K562 (cell line): ENCODE data around the gene FOXR1. TPM values are rescaled to one million over a fixed set of nuclear protein-coding genes. Genes with fewer than 3 reads are reported as not detected.

Experiments used
- BRF1 ChIP-seq: IDR thresholded peaks from 3 replicates; pipeline ENCODE4 v1.6.1; 2011; ENCODE audit warnings: borderline replicate concordance, mild to moderate bottlenecking; ENCODE audit not compliant: insufficient read length; ENCODE audit errors: extremely low read depth
- DACH1 ChIP-seq: fragments of 450-650 bp; IDR thresholded peaks from 2 replicates; pipeline ENCODE4 v1.6.1; 2018; ENCODE audit not compliant: partially characterized antibody
- E2F3 ChIP-seq: fragments of 250-450 bp; sonication (Bioruptor Pico); IDR thresholded peaks from 2 replicates; pipeline ENCODE4 v1.4.0; 2020; ENCODE audit warnings: mild to moderate bottlenecking
- ETS2 ChIP-seq: IDR thresholded peaks from 2 replicates; pipeline ENCODE4 v1.6.1; 2016; ENCODE audit warnings: borderline replicate concordance, missing genetic modification characterization, mild to moderate bottlenecking, moderate library complexity, missing compliant biosample characterization; ENCODE audit not compliant: poor library complexity, severe bottlenecking
- FOXK1 ChIP-seq: sonication (generic); formaldehyde crosslinking; IDR thresholded peaks from 2 replicates; pipeline ENCODE4 v1.8.0; 2022; ENCODE audit warnings: missing genetic modification reagents, mild to moderate bottlenecking, borderline replicate concordance
- FOXK2 ChIP-seq, 2 experiments: fragments of 450-650 bp; IDR thresholded peaks in 1 of 2; conservative IDR thresholded peaks in 1 of 2; 2 replicates each; pipeline ENCODE4 v1.6.1; 2016; ENCODE audit warnings: low read depth in 2 of 2, mild to moderate bottlenecking in 1 of 2
- MYBL2 ChIP-seq, 2 experiments: fragments of 450-650 bp in 1 of 2; sonication (generic) in 1 of 2; formaldehyde crosslinking in 1 of 2; IDR thresholded peaks; 2 replicates each; pipeline versions ENCODE4 v1.6.1 to v1.8.1; 2017 to 2022; ENCODE audit warnings: borderline replicate concordance in 1 of 2, inconsistent platforms in 1 of 2, low read depth in 1 of 2, mild to moderate bottlenecking in 1 of 2, missing genetic modification reagents in 1 of 2, moderate library complexity in 1 of 2
- NCOR1 ChIP-seq: fragments of 450-650 bp; IDR thresholded peaks from 2 replicates; pipeline ENCODE4 v1.6.1; 2016; ENCODE audit warnings: mild to moderate bottlenecking, moderate library complexity
- PREB ChIP-seq: sonication (generic); formaldehyde crosslinking; IDR thresholded peaks from 2 replicates; pipeline ENCODE4 v1.8.1; 2023; ENCODE audit warnings: mild to moderate bottlenecking, missing genetic modification reagents
- SRSF1 ChIP-seq: fragments of 200-400 bp; formaldehyde crosslinking; IDR thresholded peaks from 2 replicates; pipeline ENCODE4 v1.6.1; 2017; ENCODE audit warnings: mild to moderate bottlenecking, low read depth, low read length, moderate library complexity
- ZBTB26 ChIP-seq: fragments of 450-650 bp; formaldehyde crosslinking; IDR thresholded peaks from 2 replicates; pipeline ENCODE4 v1.4.0; 2022; ENCODE audit warnings: missing genetic modification characterization
- ZKSCAN1 ChIP-seq: fragments of 150-350 bp; IDR thresholded peaks from 2 replicates; pipeline ENCODE4 v1.6.1; 2016; ENCODE audit warnings: low read depth, low read length
- ZNF121 ChIP-seq: sonication (generic); formaldehyde crosslinking; conservative IDR thresholded peaks from 2 replicates; pipeline ENCODE4 v1.8.0; 2022; ENCODE audit warnings: missing genetic modification reagents
- ZNF696 ChIP-seq: fragments of 250-450 bp; sonication (Bioruptor Pico); conservative IDR thresholded peaks from 2 replicates; pipeline ENCODE4 v1.4.0; 2020; ENCODE audit warnings: mild to moderate bottlenecking, moderate library complexity
- polyA plus RNA-seq, 8 experiments: library from polyadenylated mRNA; depleted of rRNA in 4 of 8; stranded (reverse) in 5 of 8; unstranded in 3 of 8; fragments of >200 nt; fragmentation: Nextera tagmentation in 2 of 8; fragmentation: Illumina TruSeq in 1 of 8; extraction: Ambion mirVana in 2 of 8; extraction: Trizol in 1 of 8; gene quantifications; 2 replicates each; pipeline versions ENCODE4 v1.2.1 to v1.2.3, GENCODE V29; 2011 to 2014; ENCODE audit warnings: inconsistent platforms in 1 of 8, missing spikeins in 1 of 8
- total RNA-seq, 7 experiments: library from RNA; depleted of rRNA in 6 of 7; stranded (reverse); fragments of >200 nt in 6 of 7; fragmentation: Illumina TruSeq in 2 of 7; extraction: Trizol in 2 of 7; gene quantifications; 2 replicates each; pipeline versions ENCODE4 v1.2.1 to v1.2.3, GENCODE V29; 2011 to 2021; ENCODE audit warnings: low replicate concordance in 1 of 7
- TF ChIP-seq, protein P1 (sequence below): fragments of 200-800 bp; sonication (Bioruptor generic); IDR thresholded peaks from 2 replicates; pipeline ENCODE4 v1.6.1; 2016; ENCODE audit warnings: missing genetic modification characterization, missing compliant biosample characterization
- TF ChIP-seq, protein P2 (sequence below): fragments of 450-650 bp; IDR thresholded peaks from 2 replicates; pipeline ENCODE4 v1.6.1; 2016; ENCODE audit warnings: mild to moderate bottlenecking

Gene FOXR1
- total and polyA plus RNA-seq, 9 of the 15 experiments (the other 6 are each of a cell fraction or from before 2014, with no cell fraction given) = not detected

DNA sequence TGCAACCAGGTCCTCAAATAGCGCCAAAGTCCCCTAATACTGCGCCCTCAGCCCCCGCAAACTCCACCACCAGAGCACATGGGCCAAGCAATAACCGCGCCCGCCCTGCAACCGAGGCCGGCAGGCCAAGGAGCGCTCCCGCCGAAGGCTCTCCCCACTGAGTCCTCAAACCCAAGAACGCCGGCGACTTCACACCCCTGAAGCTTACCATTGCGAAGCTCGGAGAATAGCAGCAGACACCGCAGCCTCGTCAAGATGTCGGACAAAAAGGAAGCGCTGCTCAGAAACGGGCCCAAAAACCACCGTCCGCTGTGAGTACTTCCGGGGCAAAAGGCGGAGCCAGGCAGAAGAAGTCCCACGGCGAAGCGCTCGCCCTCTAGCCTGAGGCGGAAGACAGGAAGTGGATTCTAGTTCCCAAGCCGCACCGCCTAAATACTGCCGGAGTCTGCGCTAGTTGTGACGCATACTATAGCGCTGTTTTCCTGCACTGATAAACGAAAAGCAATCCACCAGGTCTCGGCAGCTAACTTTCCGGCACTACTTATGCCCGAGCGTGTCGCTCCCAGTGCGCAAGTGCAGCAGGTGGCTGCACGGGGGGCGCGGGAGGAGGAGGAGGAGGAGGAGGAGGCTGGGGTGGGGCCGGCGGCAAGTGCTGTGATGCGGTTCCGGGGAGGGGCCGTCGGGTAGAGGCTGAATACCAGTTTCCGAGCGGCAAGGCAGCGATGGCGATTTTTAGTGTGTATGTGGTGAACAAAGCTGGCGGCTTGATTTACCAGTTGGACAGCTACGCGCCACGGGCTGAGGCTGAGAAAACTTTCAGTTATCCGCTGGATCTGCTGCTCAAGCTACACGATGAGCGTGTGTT is 46.7 kb downstream of the FOXR1 start, which contains the start of the genes RPS25 and TRAPPC4 (continued):
- TF ChIP-seq FOXK2 (conservative IDR thresholded peaks at IDR 0.05 in 1 of 2, IDR thresholded peaks at IDR 0.05 in 1 of 2; ENCODE audit: low read depth in 2 of 2) (peak; percentile 71 to 80; a peak in 3 of 4 replicates), ETS2 (tag) (no peak), DACH1 (no peak), ZBTB26 (no peak), ZKSCAN1 (no peak), E2F3 (CRISPR knock-in tag) (no peak), MYBL2 (IDR thresholded peaks at IDR 0.05; ENCODE audit: low read depth) (no peak), MYBL2 (CRISPR knock-in tag; IDR thresholded peaks at IDR 0.05; ENCODE audit: borderline replicate concordance) (no peak), PREB (no peak), SRSF1 (no peak), NCOR1 (peak; percentile 42; the same call in 1 of the 2 replicates), ZNF696 (CRISPR knock-in tag) (no peak), BRF1 (no peak), ZNF121 (CRISPR knock-in tag) (no peak), FOXK1 (CRISPR knock-in tag) (no peak)
- TF ChIP-seq, protein P1, sequence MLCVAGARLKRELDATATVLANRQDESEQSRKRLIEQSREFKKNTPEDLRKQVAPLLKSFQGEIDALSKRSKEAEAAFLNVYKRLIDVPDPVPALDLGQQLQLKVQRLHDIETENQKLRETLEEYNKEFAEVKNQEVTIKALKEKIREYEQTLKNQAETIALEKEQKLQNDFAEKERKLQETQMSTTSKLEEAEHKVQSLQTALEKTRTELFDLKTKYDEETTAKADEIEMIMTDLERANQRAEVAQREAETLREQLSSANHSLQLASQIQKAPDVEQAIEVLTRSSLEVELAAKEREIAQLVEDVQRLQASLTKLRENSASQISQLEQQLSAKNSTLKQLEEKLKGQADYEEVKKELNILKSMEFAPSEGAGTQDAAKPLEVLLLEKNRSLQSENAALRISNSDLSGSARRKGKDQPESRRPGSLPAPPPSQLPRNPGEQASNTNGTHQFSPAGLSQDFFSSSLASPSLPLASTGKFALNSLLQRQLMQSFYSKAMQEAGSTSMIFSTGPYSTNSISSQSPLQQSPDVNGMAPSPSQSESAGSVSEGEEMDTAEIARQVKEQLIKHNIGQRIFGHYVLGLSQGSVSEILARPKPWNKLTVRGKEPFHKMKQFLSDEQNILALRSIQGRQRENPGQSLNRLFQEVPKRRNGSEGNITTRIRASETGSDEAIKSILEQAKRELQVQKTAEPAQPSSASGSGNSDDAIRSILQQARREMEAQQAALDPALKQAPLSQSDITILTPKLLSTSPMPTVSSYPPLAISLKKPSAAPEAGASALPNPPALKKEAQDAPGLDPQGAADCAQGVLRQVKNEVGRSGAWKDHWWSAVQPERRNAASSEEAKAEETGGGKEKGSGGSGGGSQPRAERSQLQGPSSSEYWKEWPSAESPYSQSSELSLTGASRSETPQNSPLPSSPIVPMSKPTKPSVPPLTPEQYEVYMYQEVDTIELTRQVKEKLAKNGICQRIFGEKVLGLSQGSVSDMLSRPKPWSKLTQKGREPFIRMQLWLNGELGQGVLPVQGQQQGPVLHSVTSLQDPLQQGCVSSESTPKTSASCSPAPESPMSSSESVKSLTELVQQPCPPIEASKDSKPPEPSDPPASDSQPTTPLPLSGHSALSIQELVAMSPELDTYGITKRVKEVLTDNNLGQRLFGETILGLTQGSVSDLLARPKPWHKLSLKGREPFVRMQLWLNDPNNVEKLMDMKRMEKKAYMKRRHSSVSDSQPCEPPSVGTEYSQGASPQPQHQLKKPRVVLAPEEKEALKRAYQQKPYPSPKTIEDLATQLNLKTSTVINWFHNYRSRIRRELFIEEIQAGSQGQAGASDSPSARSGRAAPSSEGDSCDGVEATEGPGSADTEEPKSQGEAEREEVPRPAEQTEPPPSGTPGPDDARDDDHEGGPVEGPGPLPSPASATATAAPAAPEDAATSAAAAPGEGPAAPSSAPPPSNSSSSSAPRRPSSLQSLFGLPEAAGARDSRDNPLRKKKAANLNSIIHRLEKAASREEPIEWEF (CRISPR knock-in tag) = no peak
- TF ChIP-seq, protein P2, sequence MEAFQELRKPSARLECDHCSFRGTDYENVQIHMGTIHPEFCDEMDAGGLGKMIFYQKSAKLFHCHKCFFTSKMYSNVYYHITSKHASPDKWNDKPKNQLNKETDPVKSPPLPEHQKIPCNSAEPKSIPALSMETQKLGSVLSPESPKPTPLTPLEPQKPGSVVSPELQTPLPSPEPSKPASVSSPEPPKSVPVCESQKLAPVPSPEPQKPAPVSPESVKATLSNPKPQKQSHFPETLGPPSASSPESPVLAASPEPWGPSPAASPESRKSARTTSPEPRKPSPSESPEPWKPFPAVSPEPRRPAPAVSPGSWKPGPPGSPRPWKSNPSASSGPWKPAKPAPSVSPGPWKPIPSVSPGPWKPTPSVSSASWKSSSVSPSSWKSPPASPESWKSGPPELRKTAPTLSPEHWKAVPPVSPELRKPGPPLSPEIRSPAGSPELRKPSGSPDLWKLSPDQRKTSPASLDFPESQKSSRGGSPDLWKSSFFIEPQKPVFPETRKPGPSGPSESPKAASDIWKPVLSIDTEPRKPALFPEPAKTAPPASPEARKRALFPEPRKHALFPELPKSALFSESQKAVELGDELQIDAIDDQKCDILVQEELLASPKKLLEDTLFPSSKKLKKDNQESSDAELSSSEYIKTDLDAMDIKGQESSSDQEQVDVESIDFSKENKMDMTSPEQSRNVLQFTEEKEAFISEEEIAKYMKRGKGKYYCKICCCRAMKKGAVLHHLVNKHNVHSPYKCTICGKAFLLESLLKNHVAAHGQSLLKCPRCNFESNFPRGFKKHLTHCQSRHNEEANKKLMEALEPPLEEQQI = no peak
